Progenitor cell of endocrine pancreas (in vitro differentiated cells): Measurements from ENCODE around the gene TSGA10. TPM values are rescaled to one million over a fixed set of nuclear protein-coding genes. Genes with fewer than 3 reads are reported as not detected.

Experiments
- DNase-seq: peaks from one replicate; pipeline ENCODE4 v3.0.0; 2021; ENCODE audit warnings: low spot score; ENCODE audit not compliant: unreplicated experiment
- H3K27ac Mint-ChIP-seq: 2 replicates; pipeline ENCODE4 v1.8.0; 2021; ENCODE audit warnings: mild to moderate bottlenecking, moderate library complexity, mixed read lengths
- H3K27me3 Mint-ChIP-seq: 2 replicates; pipeline ENCODE4 v1.8.0; 2021; ENCODE audit warnings: mixed read lengths
- H3K36me3 Mint-ChIP-seq: 2 replicates; pipeline ENCODE4 v1.8.0; 2022; ENCODE audit warnings: mixed read lengths; ENCODE audit not compliant: insufficient read depth
- H3K4me1 Mint-ChIP-seq: 2 replicates; pipeline ENCODE4 v1.8.0; 2021; ENCODE audit warnings: low read depth, mixed read lengths
- H3K4me3 Mint-ChIP-seq: 2 replicates; pipeline ENCODE4 v1.8.0; 2021; ENCODE audit warnings: low read depth, mild to moderate bottlenecking, moderate library complexity, mixed read lengths
- H3K9me3 Mint-ChIP-seq: 2 replicates; pipeline ENCODE4 v1.8.0; 2021; ENCODE audit warnings: low read depth, mixed read lengths
- CTCF ChIP-seq: fragments of 200-600 bp; sonication (generic); IDR thresholded peaks from one replicate; pipeline ENCODE4 v1.5.0; 2021; ENCODE audit warnings: antibody characterized with exemption, mild to moderate bottlenecking; ENCODE audit not compliant: unreplicated experiment
- total RNA-seq: library from RNA; stranded (reverse); gene quantifications from 2 replicates; pipeline ENCODE4 v1.2.1, GENCODE V29; 2021

Gene TSGA10
- total RNA-seq, 1 donor from 2014 or later = 13.8 TPM

- Mint-ChIP-seq H3K27ac (no peak overlapping the region), H3K36me3 (peaks cover 62% of the 10 kb centered on the region), H3K4me3 (no peak overlapping the region), H3K4me1 (no peaks in the 10 kb centered on the region), H3K9me3 (peaks cover 67% of the 10 kb centered on the region), H3K27me3 (no peaks in the 10 kb centered on the region)
- TF ChIP-seq CTCF = no peak
- DNase-seq = no peak
Measured at GRCh38 chr2:99127981-99128380, 26.8 kb downstream of the TSGA10 start.

- Mint-ChIP-seq H3K4me3 (no peak overlapping the region), H3K4me1 (peaks cover 3% of the 10 kb centered on the region), H3K9me3 (no peaks in the 10 kb centered on the region), H3K36me3 (no peaks in the 10 kb centered on the region), H3K27ac (peak overlapping the region; percentile 83), H3K27me3 (no peaks in the 10 kb centered on the region)
- DNase-seq = no peak
- TF ChIP-seq CTCF = no peak
Measured at GRCh38 chr2:99112617-99113016, 42.1 kb downstream of the TSGA10 start.

GRCh38 chr2:99111945-99112344 is 42.8 kb downstream of the TSGA10 start:
- no peaks in the 10 kb centered on the region for H3K9me3 Mint-ChIP-seq
- no peak overlapping the region for H3K27ac Mint-ChIP-seq
- H3K4me1 Mint-ChIP-seq = peaks cover 3% of the 10 kb centered on the region
- H3K36me3 Mint-ChIP-seq = no peaks in the 10 kb centered on the region
- no peak overlapping the region for H3K4me3 Mint-ChIP-seq
- no peak for DNase-seq
- no peaks in the 10 kb centered on the region for H3K27me3 Mint-ChIP-seq
- TF ChIP-seq CTCF = no peak

DNA sequence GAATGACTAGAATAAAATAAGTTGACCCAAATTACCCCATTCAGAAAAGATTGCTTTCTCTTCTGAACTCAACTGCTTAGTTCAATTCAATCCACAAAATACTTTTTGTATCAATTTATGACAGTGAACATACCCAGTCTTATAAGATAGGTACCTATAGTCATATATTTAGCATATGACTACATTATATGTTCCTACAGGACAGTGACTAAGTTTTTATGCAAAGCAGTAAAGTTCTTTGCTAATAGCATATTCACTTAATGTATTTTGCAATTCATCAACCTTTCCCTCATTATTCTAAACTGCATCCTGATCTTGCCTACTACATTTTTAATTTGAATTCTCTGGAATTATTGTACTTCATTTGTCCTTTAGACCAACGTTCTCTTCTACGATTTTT is 43.5 kb downstream of the TSGA10 start:
- H3K27me3 Mint-ChIP-seq = no peaks in the 10 kb centered on the region
- H3K36me3 Mint-ChIP-seq = no peaks in the 10 kb centered on the region
- no peak overlapping the region for H3K4me3 Mint-ChIP-seq
- H3K9me3 Mint-ChIP-seq = no peaks in the 10 kb centered on the region
- DNase-seq = no peak
- no peak overlapping the region for H3K27ac Mint-ChIP-seq
- no peak for TF ChIP-seq CTCF
- H3K4me1 Mint-ChIP-seq = peaks cover 3% of the 10 kb centered on the region

GRCh38 chr2:99106913-99107312 is 47.8 kb downstream of the TSGA10 start:
- H3K4me1 Mint-ChIP-seq = no peaks in the 10 kb centered on the region
- H3K9me3 Mint-ChIP-seq = no peaks in the 10 kb centered on the region
- no peak for TF ChIP-seq CTCF
- H3K36me3 Mint-ChIP-seq = no peaks in the 10 kb centered on the region
- H3K27me3 Mint-ChIP-seq = no peaks in the 10 kb centered on the region
- H3K4me3 Mint-ChIP-seq = no peak overlapping the region
- H3K27ac Mint-ChIP-seq = no peak overlapping the region
- DNase-seq = no peak
